NT2/D1 (cell line): ENCODE results near the gene PRND.

Source experiments
- SUZ12 ChIP-seq: IDR thresholded peaks from 2 replicates; pipeline ENCODE4 v1.6.1; 2011; ENCODE audit not compliant: insufficient read length, insufficient read depth; ENCODE audit errors: extremely low read depth
- ZNF274 ChIP-seq: IDR thresholded peaks from 2 replicates; pipeline ENCODE4 v1.6.1; 2011; ENCODE audit warnings: mild to moderate bottlenecking, low read depth, low read length

DNA sequence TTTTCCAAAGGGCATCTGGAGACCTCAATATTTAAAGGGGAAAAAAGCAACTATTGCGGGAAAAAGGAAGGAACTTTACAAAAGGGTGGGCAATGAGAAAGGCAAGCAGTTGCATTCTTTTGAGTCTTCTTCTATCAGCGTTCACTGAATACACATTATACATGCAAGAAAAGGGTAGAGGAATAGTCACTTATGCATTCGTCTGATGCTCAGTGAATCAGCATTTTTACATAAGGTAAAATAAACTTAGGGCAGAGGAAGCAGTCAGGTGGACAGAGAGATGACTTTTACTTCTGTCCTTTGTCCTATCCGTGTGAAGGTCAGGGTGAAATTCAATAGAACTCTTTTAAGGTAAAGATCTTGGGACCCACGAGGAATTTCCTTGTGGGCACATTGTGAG is 49.3 kb downstream of the PRND start:
- TF ChIP-seq SUZ12 (no peak), ZNF274 (no peak)
